Progenitor cell of endocrine pancreas (in vitro differentiated cells): ENCODE measurements around the gene SLC36A4. TPM values are rescaled to one million over a fixed set of nuclear protein-coding genes. Genes with fewer than 3 reads are reported as not detected.

ENCODE experiments used
- DNase-seq: peaks from one replicate; pipeline ENCODE4 v3.0.0; 2021; ENCODE audit warnings: low spot score; ENCODE audit not compliant: unreplicated experiment
- H3K27ac Mint-ChIP-seq: 2 replicates; pipeline ENCODE4 v1.8.0; 2021; ENCODE audit warnings: mild to moderate bottlenecking, moderate library complexity, mixed read lengths
- H3K27me3 Mint-ChIP-seq: 2 replicates; pipeline ENCODE4 v1.8.0; 2021; ENCODE audit warnings: mixed read lengths
- H3K36me3 Mint-ChIP-seq: 2 replicates; pipeline ENCODE4 v1.8.0; 2022; ENCODE audit warnings: mixed read lengths; ENCODE audit not compliant: insufficient read depth
- H3K4me1 Mint-ChIP-seq: 2 replicates; pipeline ENCODE4 v1.8.0; 2021; ENCODE audit warnings: low read depth, mixed read lengths
- H3K4me3 Mint-ChIP-seq: 2 replicates; pipeline ENCODE4 v1.8.0; 2021; ENCODE audit warnings: low read depth, mild to moderate bottlenecking, moderate library complexity, mixed read lengths
- H3K9me3 Mint-ChIP-seq: 2 replicates; pipeline ENCODE4 v1.8.0; 2021; ENCODE audit warnings: low read depth, mixed read lengths
- total RNA-seq: library from RNA; stranded (reverse); gene quantifications from 2 replicates; pipeline ENCODE4 v1.2.1, GENCODE V29; 2021
- TF ChIP-seq, protein P1 (sequence below): fragments of 200-600 bp; sonication (generic); IDR thresholded peaks from one replicate; pipeline ENCODE4 v1.5.0; 2021; ENCODE audit warnings: antibody characterized with exemption, mild to moderate bottlenecking; ENCODE audit not compliant: unreplicated experiment

Gene SLC36A4
- total RNA-seq, 1 donor from 2014 or later, result 36.4 TPM

DNA sequence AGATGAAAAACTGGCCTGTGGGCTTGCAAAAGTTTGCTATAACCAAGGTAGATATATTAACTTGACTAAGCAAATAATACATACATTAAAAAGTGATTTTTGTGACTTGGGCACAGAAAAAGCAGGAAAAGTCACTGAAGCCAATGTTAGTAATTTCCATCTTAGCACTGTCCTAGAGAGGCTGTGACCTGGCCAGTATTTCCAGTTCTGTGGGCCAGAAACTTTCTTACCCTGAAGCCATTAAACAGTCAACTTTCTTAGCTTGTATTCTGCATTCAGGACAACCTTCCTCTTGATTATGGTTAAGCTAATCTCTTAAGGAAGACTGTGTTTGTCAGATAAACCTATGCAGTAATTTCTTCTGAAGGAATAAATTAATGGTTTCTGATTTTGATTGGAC, 22.3 kb upstream of the SLC36A4 start:
- Mint-ChIP-seq H3K9me3 (no peaks in the 10 kb centered on the region), H3K27ac (no peak overlapping the region), H3K4me1 (peaks cover 15% of the 10 kb centered on the region), H3K27me3 (no peaks in the 10 kb centered on the region), H3K36me3 (no peaks in the 10 kb centered on the region), H3K4me3 (no peak overlapping the region)
- TF ChIP-seq, protein P1, sequence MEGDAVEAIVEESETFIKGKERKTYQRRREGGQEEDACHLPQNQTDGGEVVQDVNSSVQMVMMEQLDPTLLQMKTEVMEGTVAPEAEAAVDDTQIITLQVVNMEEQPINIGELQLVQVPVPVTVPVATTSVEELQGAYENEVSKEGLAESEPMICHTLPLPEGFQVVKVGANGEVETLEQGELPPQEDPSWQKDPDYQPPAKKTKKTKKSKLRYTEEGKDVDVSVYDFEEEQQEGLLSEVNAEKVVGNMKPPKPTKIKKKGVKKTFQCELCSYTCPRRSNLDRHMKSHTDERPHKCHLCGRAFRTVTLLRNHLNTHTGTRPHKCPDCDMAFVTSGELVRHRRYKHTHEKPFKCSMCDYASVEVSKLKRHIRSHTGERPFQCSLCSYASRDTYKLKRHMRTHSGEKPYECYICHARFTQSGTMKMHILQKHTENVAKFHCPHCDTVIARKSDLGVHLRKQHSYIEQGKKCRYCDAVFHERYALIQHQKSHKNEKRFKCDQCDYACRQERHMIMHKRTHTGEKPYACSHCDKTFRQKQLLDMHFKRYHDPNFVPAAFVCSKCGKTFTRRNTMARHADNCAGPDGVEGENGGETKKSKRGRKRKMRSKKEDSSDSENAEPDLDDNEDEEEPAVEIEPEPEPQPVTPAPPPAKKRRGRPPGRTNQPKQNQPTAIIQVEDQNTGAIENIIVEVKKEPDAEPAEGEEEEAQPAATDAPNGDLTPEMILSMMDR, result no peak
- DNase-seq, result no peak

DNA sequence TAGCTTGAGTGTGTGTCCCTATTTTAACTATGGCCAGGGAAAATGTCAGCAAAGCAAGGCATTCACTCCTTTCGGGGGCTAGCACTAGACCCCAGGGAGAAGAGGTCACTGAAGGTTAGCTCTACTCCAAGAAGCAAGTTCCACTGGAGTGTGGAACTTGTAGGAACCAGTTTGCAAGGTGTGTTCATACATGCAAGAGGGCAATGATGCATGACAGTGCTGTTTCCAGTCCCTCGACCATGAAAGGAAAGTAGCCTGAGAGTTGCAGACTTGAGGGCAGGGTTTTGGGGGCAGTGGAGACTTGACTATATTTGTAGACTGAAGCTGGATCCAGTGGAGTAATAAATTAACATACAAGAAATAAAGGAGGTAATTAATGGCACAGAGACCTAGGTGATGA, 21.6 kb upstream of the SLC36A4 start:
- H3K27me3 Mint-ChIP-seq, result no peaks in the 10 kb centered on the region
- H3K4me1 Mint-ChIP-seq, result peaks cover 15% of the 10 kb centered on the region
- TF ChIP-seq, protein P1, result no peak
- no peak overlapping the region for H3K4me3 Mint-ChIP-seq
- no peaks in the 10 kb centered on the region for H3K9me3 Mint-ChIP-seq
- H3K27ac Mint-ChIP-seq, result no peak overlapping the region
- DNase-seq, result no peak
- no peaks in the 10 kb centered on the region for H3K36me3 Mint-ChIP-seq

DNA sequence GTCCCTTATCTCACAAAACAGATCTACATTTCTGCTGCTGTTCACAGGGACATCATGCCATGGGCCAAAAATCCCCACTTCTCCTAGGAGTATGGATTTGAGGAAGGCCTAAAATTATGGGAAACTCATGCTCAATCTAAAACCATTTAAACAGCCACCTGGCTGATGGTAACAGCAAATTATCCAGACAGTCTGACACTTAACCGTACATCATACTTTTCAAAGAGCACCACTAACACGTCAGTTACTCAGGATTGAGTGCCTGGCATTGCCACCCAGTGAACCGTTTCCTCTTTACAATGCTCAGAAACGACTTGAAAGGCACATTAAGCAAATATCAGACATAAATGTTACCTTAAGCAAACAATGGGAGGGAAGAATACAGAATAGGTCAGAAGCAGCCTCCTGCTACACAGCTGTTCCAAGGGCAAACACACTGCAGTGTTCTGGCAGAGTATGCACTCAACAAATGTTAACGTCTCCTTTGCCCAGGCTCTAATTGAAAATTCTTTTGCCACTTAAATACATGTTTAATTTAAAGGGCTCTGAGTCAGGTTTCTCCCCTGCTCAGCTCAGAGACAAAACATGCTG, 18.8 kb upstream of the SLC36A4 start:
- no peak overlapping the region for H3K4me3 Mint-ChIP-seq
- no peak for DNase-seq
- H3K9me3 Mint-ChIP-seq, result no peaks in the 10 kb centered on the region
- H3K4me1 Mint-ChIP-seq, result peaks cover 15% of the 10 kb centered on the region
- TF ChIP-seq, protein P1, result no peak
- no peak overlapping the region for H3K27ac Mint-ChIP-seq
- no peaks in the 10 kb centered on the region for H3K27me3 Mint-ChIP-seq
- no peaks in the 10 kb centered on the region for H3K36me3 Mint-ChIP-seq

DNA sequence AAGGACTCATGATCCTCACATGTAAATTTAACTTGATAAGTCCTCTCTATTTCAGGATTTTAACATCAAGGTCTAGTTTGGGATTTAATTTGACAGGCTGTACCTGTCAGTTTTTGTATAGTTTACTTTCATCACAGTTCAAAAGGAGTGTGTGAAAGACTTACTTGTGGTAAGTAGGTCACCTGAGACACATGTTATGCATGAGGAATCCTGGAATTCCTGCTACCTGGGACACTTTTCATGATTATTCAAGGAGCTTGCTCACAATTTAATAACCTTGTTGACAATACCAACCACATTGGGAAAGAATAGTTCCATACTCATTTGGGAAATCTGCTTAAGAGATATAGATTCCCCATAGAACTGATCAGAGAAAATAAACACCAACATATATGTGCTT, 15.8 kb upstream of the SLC36A4 start:
- Mint-ChIP-seq H3K4me1 (peaks cover 14% of the 10 kb centered on the region), H3K27ac (no peak overlapping the region), H3K4me3 (no peak overlapping the region), H3K9me3 (peaks cover 3% of the 10 kb centered on the region), H3K27me3 (no peaks in the 10 kb centered on the region), H3K36me3 (peaks cover 2% of the 10 kb centered on the region)
- no peak for DNase-seq
- TF ChIP-seq, protein P1, result no peak

DNA sequence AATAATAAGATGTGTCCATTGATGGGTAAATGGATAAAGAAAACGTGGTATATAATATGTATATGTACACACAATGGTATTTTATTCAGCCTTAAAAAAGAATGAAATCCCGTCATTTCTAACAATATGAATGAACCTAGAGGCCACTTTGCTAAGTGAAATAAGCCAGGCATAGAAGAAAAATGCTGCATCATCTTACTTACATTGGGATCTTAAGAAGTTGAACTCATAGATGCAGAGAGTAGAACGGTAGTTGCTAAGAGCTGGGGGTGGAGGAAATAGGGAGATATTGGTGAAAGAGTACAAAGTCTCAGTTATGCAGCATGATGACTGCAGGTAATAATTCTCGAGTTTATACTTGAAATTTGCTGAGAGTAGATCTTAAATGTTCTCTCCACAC, 14.3 kb upstream of the SLC36A4 start:
- DNase-seq, result no peak
- H3K9me3 Mint-ChIP-seq, result peaks cover 7% of the 10 kb centered on the region
- no peak overlapping the region for H3K4me3 Mint-ChIP-seq
- H3K27me3 Mint-ChIP-seq, result no peaks in the 10 kb centered on the region
- peaks cover 2% of the 10 kb centered on the region for H3K36me3 Mint-ChIP-seq
- H3K4me1 Mint-ChIP-seq, result peaks cover 9% of the 10 kb centered on the region
- H3K27ac Mint-ChIP-seq, result no peak overlapping the region
- TF ChIP-seq, protein P1, result no peak
